WERI-Rb-1 (cell line): ENCODE measurements around the gene CTSW.

Experiments
- DNase-seq: peaks from one replicate; pipeline ENCODE4 v3.0.0-alpha.2; 2020
- H3K27ac ChIP-seq: fragments of 250-450 bp; sonication (Bioruptor Pico); 2 replicates; pipeline ENCODE4 v1.5.1; 2020; ENCODE audit warnings: mild to moderate bottlenecking, moderate library complexity
- H3K27me3 ChIP-seq: fragments of 250-450 bp; sonication (Bioruptor Pico); 2 replicates; pipeline ENCODE4 v1.5.1; 2021; ENCODE audit warnings: mild to moderate bottlenecking, low read depth, moderate library complexity; ENCODE audit not compliant: insufficient read depth, severe bottlenecking
- H3K36me3 ChIP-seq: fragments of 250-450 bp; sonication (Bioruptor Pico); 2 replicates; pipeline ENCODE4 v1.5.1; 2020; ENCODE audit warnings: mild to moderate bottlenecking, moderate library complexity
- H3K4me3 ChIP-seq: 2 replicates; pipeline ENCODE4 v1.5.1; 2011; ENCODE audit warnings: low read depth, mild to moderate bottlenecking, control low read depth, low read length
- H3K9me3 ChIP-seq: fragments of 250-450 bp; sonication (Bioruptor Pico); 2 replicates; pipeline ENCODE4 v1.5.1; 2021; ENCODE audit warnings: mild to moderate bottlenecking, moderate library complexity; ENCODE audit not compliant: severe bottlenecking
- CTCF ChIP-seq: IDR thresholded peaks from 2 replicates; pipeline ENCODE4 v1.5.1; 2011; ENCODE audit warnings: low read depth, mild to moderate bottlenecking, control low read depth, inconsistent platforms, low read length

Gene CTSW

GRCh38 chr11:65915101-65915820 lies 35.6 kb downstream of the CTSW start:
- DNase-seq: peak; percentile 36
- H3K4me3 ChIP-seq: no peak overlapping the region
- no peaks in the 10 kb centered on the region for H3K9me3 ChIP-seq
- H3K27ac ChIP-seq: no peak overlapping the region
- TF ChIP-seq CTCF: no peak
- no peaks in the 10 kb centered on the region for H3K27me3 ChIP-seq
- no peaks in the 10 kb centered on the region; the same call in 1 of the 2 replicates for H3K36me3 ChIP-seq

DNA sequence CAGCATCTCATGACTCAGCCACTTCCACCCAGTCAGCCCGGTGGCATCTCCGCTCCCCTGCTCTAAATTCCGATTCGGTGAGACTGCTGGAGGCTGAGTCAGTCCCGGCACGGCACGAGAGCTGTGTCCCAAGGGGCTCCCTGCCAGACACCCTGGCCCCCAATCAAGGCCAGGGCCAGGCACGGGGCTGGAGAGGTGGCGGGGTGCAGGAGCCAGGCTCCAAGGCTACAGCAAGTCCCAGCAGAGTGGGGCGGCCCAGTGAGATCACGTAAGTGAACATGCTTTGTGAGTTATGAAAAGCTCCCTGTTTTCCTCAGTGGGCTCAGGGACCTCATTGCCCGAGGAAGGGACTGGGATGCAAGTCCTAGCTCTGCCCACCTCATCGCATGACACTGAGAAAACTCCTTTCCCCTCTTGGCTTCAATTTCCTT lies 36.2 kb downstream of the CTSW start:
- Histone ChIP-seq H3K9me3 (no peaks in the 10 kb centered on the region), H3K27me3 (no peaks in the 10 kb centered on the region), H3K4me3 (no peak overlapping the region), H3K36me3 (no peaks in the 10 kb centered on the region; the same call in 1 of the 2 replicates), H3K27ac (no peak overlapping the region)
- no peak for DNase-seq
- TF ChIP-seq CTCF: no peak

- H3K27ac ChIP-seq: no peak overlapping the region
- no peak for TF ChIP-seq CTCF
- DNase-seq: no peak
- no peaks in the 10 kb centered on the region for H3K27me3 ChIP-seq
- H3K4me3 ChIP-seq: no peak overlapping the region
- peaks cover 2% of the 10 kb centered on the region; the same call in 1 of the 2 replicates for H3K36me3 ChIP-seq
- H3K9me3 ChIP-seq: no peaks in the 10 kb centered on the region
These were observed 36.8 kb downstream of the CTSW start for GRCh38 chr11:65916391-65916790.

DNA sequence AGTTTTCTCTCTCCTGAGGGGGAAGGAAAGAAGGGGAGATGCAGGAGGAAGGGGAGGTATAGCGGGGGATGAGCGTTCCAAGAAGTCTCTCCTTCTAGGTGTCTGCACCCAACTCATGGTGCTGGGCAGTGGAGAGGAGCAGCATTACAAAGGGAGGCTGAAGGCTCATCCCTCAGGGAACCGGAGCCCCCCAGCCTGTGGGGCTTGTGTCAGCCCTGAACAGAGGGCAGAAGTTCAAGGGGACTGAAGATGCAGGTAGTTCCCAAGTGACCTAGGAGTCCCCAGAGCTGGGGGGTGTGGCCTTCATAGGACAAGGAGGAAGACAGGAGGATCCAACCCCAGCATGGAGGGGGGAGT lies 37.4 kb downstream of the CTSW start:
- no peak for DNase-seq
- no peak for TF ChIP-seq CTCF
- no peaks in the 10 kb centered on the region for H3K27me3 ChIP-seq
- no peak overlapping the region for H3K4me3 ChIP-seq
- H3K36me3 ChIP-seq: peaks cover 4% of the 10 kb centered on the region; the same call in 1 of the 2 replicates
- H3K27ac ChIP-seq: no peak overlapping the region
- H3K9me3 ChIP-seq: no peaks in the 10 kb centered on the region

DNA sequence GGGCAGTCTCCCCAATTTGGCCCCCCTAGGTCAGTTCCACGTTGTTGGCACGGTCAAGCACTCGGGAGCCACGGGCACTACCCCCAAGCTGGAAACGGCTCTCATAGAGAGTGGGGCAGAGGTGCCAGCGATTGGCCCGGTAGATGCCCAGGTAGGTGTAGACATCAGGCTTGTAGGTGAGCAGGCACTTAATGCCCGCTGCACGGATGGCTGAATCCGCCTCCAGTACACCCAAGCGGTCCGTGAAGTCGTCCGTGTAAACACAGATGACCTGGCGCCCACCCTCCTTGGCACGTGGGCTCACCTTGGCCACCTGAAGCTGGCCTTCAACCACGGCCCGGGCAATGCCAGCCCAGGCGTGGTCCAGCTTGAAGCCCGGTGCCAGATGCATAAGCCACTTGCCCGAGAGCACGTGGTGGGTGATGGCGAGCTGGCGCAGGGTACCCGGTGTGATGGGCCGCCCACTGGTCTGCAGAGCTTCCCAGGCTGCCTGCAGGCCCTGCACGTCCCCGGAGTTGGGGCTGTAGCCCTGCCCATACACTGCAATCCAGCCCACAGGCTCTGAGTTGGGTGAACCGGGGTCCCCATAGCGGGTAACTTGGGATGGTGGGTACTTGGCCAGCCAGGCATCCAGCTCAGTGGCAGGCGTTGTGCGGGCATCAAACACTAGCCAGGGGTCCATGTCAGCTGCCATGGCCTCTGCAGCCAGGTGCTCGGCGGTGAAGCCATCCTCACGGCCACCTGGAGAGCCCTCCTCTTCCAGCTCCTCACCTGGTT lies 38.0 kb downstream of the CTSW start:
- no peak for DNase-seq
- Histone ChIP-seq H3K27ac (no peak overlapping the region), H3K4me3 (peak overlapping the region; percentile 94), H3K9me3 (no peaks in the 10 kb centered on the region), H3K36me3 (peaks cover 9% of the 10 kb centered on the region), H3K27me3 (no peaks in the 10 kb centered on the region)
- no peak for TF ChIP-seq CTCF
